Ishikawa (cell line): ENCODE data around the gene STEAP3.
A peak's percentile ranks its signal among the peaks of the same experiment; 100 is the strongest.

Source experiments
- CEBPB ChIP-seq: IDR thresholded peaks from 2 replicates; pipeline ENCODE4 v1.6.1; 2012
- CREB1 ChIP-seq: IDR thresholded peaks from 2 replicates; pipeline ENCODE4 v1.6.1; 2012; ENCODE audit warnings: low read depth
- EGR1 ChIP-seq: IDR thresholded peaks from 2 replicates; pipeline ENCODE4 v1.6.1; 2012
- EP300 ChIP-seq: IDR thresholded peaks from 2 replicates; pipeline ENCODE4 v1.6.1; 2012; ENCODE audit warnings: borderline replicate concordance
- FOXM1 ChIP-seq: IDR thresholded peaks from 2 replicates; pipeline ENCODE4 v1.6.1; 2012; ENCODE audit warnings: low read depth, borderline replicate concordance
- MAX ChIP-seq: IDR thresholded peaks from 2 replicates; pipeline ENCODE4 v1.6.1; 2012
- NFIC ChIP-seq: IDR thresholded peaks from 2 replicates; pipeline ENCODE4 v1.6.1; 2012
- RAD21 ChIP-seq: IDR thresholded peaks from 2 replicates; pipeline ENCODE4 v1.6.1; 2012; ENCODE audit warnings: low read depth
- REST ChIP-seq: IDR thresholded peaks from 2 replicates; pipeline ENCODE4 v1.6.1; 2012; ENCODE audit warnings: low read depth, mild to moderate bottlenecking
- TAF1 ChIP-seq: IDR thresholded peaks from 2 replicates; pipeline ENCODE4 v1.6.1; 2012; ENCODE audit warnings: low read depth, mild to moderate bottlenecking
- TCF12 ChIP-seq: IDR thresholded peaks from 2 replicates; pipeline ENCODE4 v1.6.1; 2012; ENCODE audit warnings: low read depth
- TEAD4 ChIP-seq: IDR thresholded peaks from 2 replicates; pipeline ENCODE4 v1.6.1; 2012
- USF1 ChIP-seq: IDR thresholded peaks from 2 replicates; pipeline ENCODE4 v1.6.1; 2012
- YY1 ChIP-seq: IDR thresholded peaks from 2 replicates; pipeline ENCODE4 v1.6.1; 2012; ENCODE audit warnings: low read depth
- ZBTB7A ChIP-seq: IDR thresholded peaks from 2 replicates; pipeline ENCODE4 v1.6.1; 2012; ENCODE audit warnings: low read depth

STEAP3 gene

DNA sequence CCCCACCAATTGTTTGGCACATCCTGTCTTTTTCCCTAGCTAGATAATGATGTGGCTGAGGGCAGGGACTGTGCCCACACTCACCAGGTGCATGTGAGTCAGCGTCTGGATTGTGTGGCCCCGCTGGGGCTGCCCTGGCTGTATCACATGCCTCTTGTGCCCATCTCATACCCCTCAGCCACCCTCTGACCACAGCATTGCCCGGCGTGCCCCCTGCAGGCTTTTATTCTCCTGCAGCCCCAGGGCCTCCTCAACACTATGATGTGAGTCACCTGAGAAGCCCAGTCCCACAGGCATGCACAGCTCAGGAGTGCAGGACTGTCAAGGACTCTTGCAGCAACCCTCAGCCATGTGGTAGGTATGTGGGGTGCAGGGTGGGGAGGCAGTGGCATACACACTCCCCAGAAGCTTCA lies 14.8 kb upstream of the STEAP3 start:
- TF ChIP-seq REST (no peak), EP300 (peak; percentile 47; the same call in 1 of the 2 replicates), FOXM1 (no peak), ZBTB7A (no peak), CEBPB (no peak), TCF12 (peak; percentile 69), USF1 (no peak), CREB1 (no peak)

- TF ChIP-seq FOXM1 (no peak), MAX (no peak), REST (no peak)
Measured at GRCh38 chr2:119212139-119212800, 11.4 kb upstream of the STEAP3 start.

- no peak for TF ChIP-seq USF1
- no peak for TF ChIP-seq MAX
- TF ChIP-seq EGR1: no peak
- no peak for TF ChIP-seq TCF12
- no peak for TF ChIP-seq FOXM1
- no peak for TF ChIP-seq YY1
- TF ChIP-seq CEBPB: no peak
- no peak for TF ChIP-seq ZBTB7A
- no peak for TF ChIP-seq NFIC
- TF ChIP-seq REST: no peak
Measured at GRCh38 chr2:119214453-119215037, 9.1 kb upstream of the STEAP3 start.

DNA sequence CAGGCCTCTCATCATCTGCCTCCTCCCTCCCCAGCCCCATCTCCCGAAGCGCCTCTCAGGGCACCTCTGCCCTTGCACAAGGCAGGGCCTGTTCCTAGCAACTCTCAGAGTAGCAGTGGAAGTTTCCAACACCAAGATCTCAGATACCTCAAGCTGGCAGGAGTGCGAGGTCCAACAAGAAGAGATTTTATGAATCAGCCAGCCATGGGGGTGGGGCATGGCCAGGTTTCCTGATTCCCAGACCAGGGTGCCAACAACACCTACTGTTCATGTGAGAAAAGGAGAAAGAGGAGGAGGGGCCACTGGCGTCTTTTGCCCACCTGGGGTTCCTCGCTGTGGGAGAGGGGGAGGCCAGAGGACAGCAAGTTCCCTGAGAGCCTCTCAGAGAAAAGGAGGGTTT lies 6.6 kb upstream of the STEAP3 start:
- TF ChIP-seq EP300 (no peak), REST (no peak), CREB1 (no peak), ZBTB7A (no peak), TEAD4 (no peak), TAF1 (no peak), YY1 (no peak), CEBPB (no peak), NFIC (no peak), RAD21 (no peak), EGR1 (no peak), MAX (no peak)
